Measurements from ENCODE around the gene ANO6. TPM values are rescaled to one million over a fixed set of nuclear protein-coding genes. Genes with fewer than 3 reads are reported as not detected.
"Not testable (repeated sequence)": the region's sequence is repeated elsewhere in the genome, so short reads cannot be mapped to it uniquely, and the experiment has no call there.

The ANO6 gene
- total and polyA plus RNA-seq, 2 donors (not counting 1 experiment from before 2014, with no cell fraction given) = 6.6 to 19.5 TPM

GRCh38 chr12:45389426-45389825 is 173.5 kb downstream of the ANO6 start:
- H4K20me1 ChIP-seq (ENCODE audit: control insufficient read depth, insufficient read depth, low read length, poor library complexity, severe bottlenecking) = no peaks in the 10 kb centered on the region
- Mint-ChIP-seq H3K27ac (no peak overlapping the region), H3K4me3 (no peak overlapping the region), H3K4me1 (no peaks in the 10 kb centered on the region), H3K27me3 (no peaks in the 10 kb centered on the region), H3K9me3 (ENCODE audit: insufficient read depth) (peaks cover 4% of the 10 kb centered on the region)
- H3K27me3 ChIP-seq (replicated peaks in 1 of 4; ENCODE audit: control extremely low read depth in 1 of 4, control insufficient read depth in 3 of 4, insufficient read depth in 4 of 4, low read length in 3 of 4) = no peaks in the 10 kb centered on the region
- H3K9ac ChIP-seq (ENCODE audit: low read length) = no peak overlapping the region
- peaks cover 0 to 4% of the 10 kb centered on the region in 2 experiments for H3K36me3 ChIP-seq (replicated peaks in 1 of 2; ENCODE audit: control extremely low read depth in 1 of 2, control insufficient read depth in 1 of 2, extremely low read depth in 1 of 2, insufficient read depth in 2 of 2, low read length in 1 of 2)
- peaks cover 0 to 5% (median 0%) of the 10 kb centered on the region in 3 donors for H3K9me3 ChIP-seq (ENCODE audit: control extremely low read depth in 1 of 3, control insufficient read depth in 2 of 3, insufficient read depth in 1 of 3, low read length in 2 of 3)
- no peaks in the 10 kb centered on the region for H3K79me2 ChIP-seq (ENCODE audit: control insufficient read depth, insufficient read depth, low read length)
- no peak for ATAC-seq (ENCODE audit: low read depth)
- POLR2A ChIA-PET = no interaction called here
- H3K27ac ChIP-seq (ENCODE audit: low read length in 2 of 2) = no peak overlapping the region
- H3K4me2 ChIP-seq (replicated peaks; ENCODE audit: low read depth, low read length, poor library complexity, severe bottlenecking) = no peak overlapping the region
- no peaks in the 10 kb centered on the region for H3K4me1 ChIP-seq (ENCODE audit: control insufficient read depth in 2 of 2, insufficient read depth in 2 of 2, low read length in 2 of 2)
- H2AFZ ChIP-seq (ENCODE audit: insufficient read depth, low read depth, low read length, poor library complexity, severe bottlenecking) = no peak overlapping the region
- no peak overlapping the region for H3K4me3 ChIP-seq (ENCODE audit: control extremely low read depth in 1 of 5, extremely low read depth in 1 of 5, insufficient read depth in 1 of 5, low read depth in 2 of 5, low read length in 4 of 5)
- 100% methylated on average over 1 of the region's 3 CpGs for WGBS (ENCODE audit: insufficient coverage)
- no peak for TF ChIP-seq EZH2 (IDR thresholded peaks at IDR 0.05; ENCODE audit: borderline replicate concordance, insufficient read depth, low read depth, low read length, poor library complexity, severe bottlenecking)
- TF ChIP-seq CTCF (IDR thresholded peaks at IDR 0.05) = no peak
- intact Hi-C loops (cut with micrococcal nuclease) = loop anchor here (2.0 kb wide), 1 partner anchor 219 kb away; no protein-coding TSS in a partner anchor
- CTCF ChIA-PET = interaction anchor here (0.7 to 3.3 kb wide), 6 partner anchors 11 to 223 kb away, joined by 3 to 21 read pairs (median 4); no protein-coding TSS in a partner anchor
- no peak for DNase-seq

GRCh38 chr12:45397499-45397898 is 181.6 kb downstream of the ANO6 start:
- H3K4me1 Mint-ChIP-seq; H2AFZ ChIP-seq (ENCODE audit: insufficient read depth, low read depth, low read length, poor library complexity, severe bottlenecking); POLR2A ChIA-PET; H3K9me3 ChIP-seq (ENCODE audit: control extremely low read depth in 1 of 3, control insufficient read depth in 2 of 3, insufficient read depth in 1 of 3, low read length in 2 of 3); H3K4me2 ChIP-seq (replicated peaks; ENCODE audit: low read depth, low read length, poor library complexity, severe bottlenecking); H3K4me3 ChIP-seq (ENCODE audit: control extremely low read depth in 1 of 5, extremely low read depth in 1 of 5, insufficient read depth in 1 of 5, low read depth in 2 of 5, low read length in 4 of 5); H3K9ac ChIP-seq (ENCODE audit: low read length); CTCF ChIA-PET; H4K20me1 ChIP-seq (ENCODE audit: control insufficient read depth, insufficient read depth, low read length, poor library complexity, severe bottlenecking); H3K27ac Mint-ChIP-seq; H3K27me3 Mint-ChIP-seq; ATAC-seq (ENCODE audit: low read depth); H3K27ac ChIP-seq (ENCODE audit: low read length in 2 of 2); DNase-seq; H3K4me3 Mint-ChIP-seq; H3K27me3 ChIP-seq (replicated peaks in 1 of 4; ENCODE audit: control extremely low read depth in 1 of 4, control insufficient read depth in 3 of 4, insufficient read depth in 4 of 4, low read length in 3 of 4); H3K79me2 ChIP-seq (ENCODE audit: control insufficient read depth, insufficient read depth, low read length); intact Hi-C loops (cut with micrococcal nuclease); H3K4me1 ChIP-seq (ENCODE audit: control insufficient read depth in 2 of 2, insufficient read depth in 2 of 2, low read length in 2 of 2); H3K9me3 Mint-ChIP-seq (ENCODE audit: insufficient read depth): not testable (repeated sequence)
- H3K36me3 ChIP-seq (replicated peaks in 1 of 2; ENCODE audit: control extremely low read depth in 1 of 2, control insufficient read depth in 1 of 2, extremely low read depth in 1 of 2, insufficient read depth in 2 of 2, low read length in 1 of 2) = peaks cover 1 to 10% of the 10 kb centered on the region in 2 experiments
- WGBS (ENCODE audit: insufficient coverage) = 95% methylated on average over 3 of the region's 4 CpGs

Data from B cell (primary cell).